IPS-20b (cell line): ENCODE data around the gene SLC35A4.

Experiments
- H3K27ac ChIP-seq: one replicate; pipeline ENCODE4 v1.5.1; 2013; ENCODE audit warnings: low read length
- H3K27me3 ChIP-seq: 2 replicates; pipeline ENCODE4 v1.6.1; 2013; ENCODE audit warnings: mild to moderate bottlenecking, low read length, inconsistent platforms; ENCODE audit not compliant: insufficient read depth
- H3K36me3 ChIP-seq: 2 replicates; pipeline ENCODE4 v1.6.1; 2013; ENCODE audit warnings: low read depth, mild to moderate bottlenecking, inconsistent platforms, low read length, moderate library complexity; ENCODE audit not compliant: insufficient read depth
- H3K4me1 ChIP-seq: 2 replicates; pipeline ENCODE4 v1.6.1; 2013; ENCODE audit warnings: mild to moderate bottlenecking, control low read depth, inconsistent platforms, low read length, moderate library complexity; ENCODE audit not compliant: insufficient read depth
- H3K4me3 ChIP-seq: 2 replicates; pipeline ENCODE4 v1.5.1; 2013; ENCODE audit warnings: mild to moderate bottlenecking, low read length, inconsistent platforms
- H3K9ac ChIP-seq: 2 replicates; pipeline ENCODE4 v1.6.1; 2013; ENCODE audit warnings: low read depth, mild to moderate bottlenecking, inconsistent platforms, low read length, moderate library complexity
- H3K9me3 ChIP-seq: 2 replicates; pipeline ENCODE4 v1.6.1; 2013; ENCODE audit warnings: mild to moderate bottlenecking, low read depth, low read length, inconsistent platforms; ENCODE audit not compliant: insufficient read depth

SLC35A4 gene

GRCh38 chr5:140564196-140565023 lies at the start of gene SLC35A4, which contains the start of gene APBB3:
Gene SLC35A4 (plus strand): TSS chr5:140564828. CDS start chr5:140567170, 2,342 bp downstream.
Gene APBB3 (minus strand): TSS chr5:140564598. CDS start chr5:140564245, 353 bp downstream.
- Histone ChIP-seq H3K4me1 (peaks cover 3% of the 10 kb centered on the region; the same call in 1 of the 2 replicates), H3K27me3 (no peaks in the 10 kb centered on the region), H3K4me3 (peak within 1 kb of the TSS; percentile 98), H3K27ac (peak within 1 kb of the TSS; percentile 72), H3K9ac (peak within 1 kb of the TSS; percentile 96), H3K9me3 (no peaks in the 10 kb centered on the region), H3K36me3 (peaks cover 28% of the 10 kb centered on the region)

- Histone ChIP-seq H3K36me3 (peaks cover 59% of the 10 kb centered on the region), H3K9me3 (no peaks in the 10 kb centered on the region), H3K9ac (no peak overlapping the region), H3K27ac (no peak overlapping the region), H3K27me3 (no peaks in the 10 kb centered on the region), H3K4me1 (no peaks in the 10 kb centered on the region), H3K4me3 (no peak overlapping the region)
Measured at GRCh38 chr5:140524003-140524402, 40.6 kb upstream of the SLC35A4 start.

- Histone ChIP-seq H3K36me3 (peaks cover 88% of the 10 kb centered on the region), H3K27ac (no peak overlapping the region), H3K4me3 (no peak overlapping the region), H3K27me3 (no peaks in the 10 kb centered on the region), H3K4me1 (no peaks in the 10 kb centered on the region), H3K9ac (no peak overlapping the region), H3K9me3 (no peaks in the 10 kb centered on the region)
Measured at GRCh38 chr5:140540227-140540626, 24.4 kb upstream of the SLC35A4 start.

- Histone ChIP-seq H3K27ac (no peak overlapping the region), H3K4me3 (no peak overlapping the region), H3K36me3 (peaks cover 61% of the 10 kb centered on the region), H3K27me3 (no peaks in the 10 kb centered on the region), H3K9ac (no peak overlapping the region), H3K9me3 (no peaks in the 10 kb centered on the region), H3K4me1 (peaks cover 9% of the 10 kb centered on the region; the same call in 1 of the 2 replicates)
Measured at GRCh38 chr5:140542972-140543371, 21.7 kb upstream of the SLC35A4 start.

- H3K9me3 ChIP-seq: no peaks in the 10 kb centered on the region
- H3K27ac ChIP-seq: no peak overlapping the region
- H3K27me3 ChIP-seq: no peaks in the 10 kb centered on the region
- peaks cover 56% of the 10 kb centered on the region for H3K36me3 ChIP-seq
- H3K4me1 ChIP-seq: peaks cover 16% of the 10 kb centered on the region
- H3K4me3 ChIP-seq: no peak overlapping the region
- H3K9ac ChIP-seq: no peak overlapping the region
Measured at GRCh38 chr5:140544986-140545385, 19.6 kb upstream of the SLC35A4 start.

- H3K9ac ChIP-seq: no peak overlapping the region
- H3K4me1 ChIP-seq: peaks cover 16% of the 10 kb centered on the region
- H3K27me3 ChIP-seq: no peaks in the 10 kb centered on the region
- no peak overlapping the region for H3K27ac ChIP-seq
- no peaks in the 10 kb centered on the region for H3K9me3 ChIP-seq
- peaks cover 56% of the 10 kb centered on the region for H3K36me3 ChIP-seq
- H3K4me3 ChIP-seq: no peak overlapping the region
Measured at GRCh38 chr5:140545606-140546005, 19.0 kb upstream of the SLC35A4 start.

- Histone ChIP-seq H3K9me3 (no peaks in the 10 kb centered on the region), H3K27me3 (no peaks in the 10 kb centered on the region), H3K4me1 (peaks cover 16% of the 10 kb centered on the region), H3K36me3 (peaks cover 56% of the 10 kb centered on the region), H3K4me3 (peak overlapping the region; percentile 65), H3K9ac (peak overlapping the region; percentile 72; the same call in 1 of the 2 replicates), H3K27ac (no peak overlapping the region)
Measured at GRCh38 chr5:140546851-140547507, 17.6 kb upstream of the SLC35A4 start.

- H3K27ac ChIP-seq: no peak within 1 kb of the TSS
- peak within 1 kb of the TSS; percentile 75 for H3K9ac ChIP-seq
- H3K27me3 ChIP-seq: no peaks in the 10 kb centered on the region
- H3K4me1 ChIP-seq: peaks cover 16% of the 10 kb centered on the region
- peaks cover 57% of the 10 kb centered on the region for H3K36me3 ChIP-seq
- no peaks in the 10 kb centered on the region for H3K9me3 ChIP-seq
- H3K4me3 ChIP-seq: peak within 1 kb of the TSS; percentile 65
Measured at GRCh38 chr5:140547508-140548299, 16.9 kb upstream of the SLC35A4 start, which contains the start of gene EIF4EBP3. Gene EIF4EBP3 (plus strand): TSS chr5:140547662. CDS start chr5:140547738, 76 bp downstream.

GRCh38 chr5:140548300-140548688 lies 16.3 kb upstream of the SLC35A4 start:
- Histone ChIP-seq H3K4me1 (peaks cover 16% of the 10 kb centered on the region), H3K4me3 (peak overlapping the region; percentile 65), H3K27me3 (no peaks in the 10 kb centered on the region), H3K27ac (no peak overlapping the region), H3K36me3 (peaks cover 59% of the 10 kb centered on the region), H3K9me3 (no peaks in the 10 kb centered on the region), H3K9ac (peak overlapping the region; percentile 75)

- H3K27ac ChIP-seq: no peak overlapping the region
- peaks cover 63% of the 10 kb centered on the region for H3K36me3 ChIP-seq
- H3K4me1 ChIP-seq: peaks cover 16% of the 10 kb centered on the region
- H3K27me3 ChIP-seq: no peaks in the 10 kb centered on the region
- no peaks in the 10 kb centered on the region for H3K9me3 ChIP-seq
- peak overlapping the region; percentile 75 for H3K9ac ChIP-seq
- peak overlapping the region; percentile 65; the same call in 1 of the 2 replicates for H3K4me3 ChIP-seq
Measured at GRCh38 chr5:140548791-140549190, 15.8 kb upstream of the SLC35A4 start.
